PC-3 (cell line): ENCODE results near the gene GADD45G. TPM values are rescaled to one million over a fixed set of nuclear protein-coding genes. Genes with fewer than 3 reads are reported as not detected.

ENCODE experiments used
- ATAC-seq: fragments of 200-7000 bp; cut with Tn5 transposase; 2 replicates; pipeline ENCODE4 v1.9.1; 2020; ENCODE audit warnings: mild to moderate bottlenecking, moderate library complexity
- BruUV-seq: library from RNA; stranded (reverse); fragments of 400-500 nt; replicated peaks from 2 replicates; lab custom pipeline; 2021; lab: Mats Ljungman, UMichigan
- CTCF ChIA-PET: fragments of 300-600 bp; sonication (Branson Sonifier 250); formaldehyde crosslinking; loops from one replicate; lab custom pipeline; 2022; ENCODE audit warnings: antibody characterized with exemption; lab: Charles Lee
- POLR2A ChIA-PET: fragments of 300-600 bp; sonication (Branson Sonifier 250); formaldehyde crosslinking; loops from one replicate; lab custom pipeline; 2022; ENCODE audit warnings: antibody characterized with exemption; ENCODE audit not compliant: unreplicated experiment; lab: Charles Lee
- DNase-seq: peaks from one replicate; pipeline ENCODE4 v3.0.0-alpha.2; 2015
- H2AFZ ChIP-seq: fragments of 300-600 bp; sonication (generic); 2 replicates; pipeline ENCODE4 v1.6.0; 2016; ENCODE audit warnings: antibody characterized with exemption, low read length
- H3F3A ChIP-seq: fragments of 300-600 bp; sonication (generic); one replicate; pipeline ENCODE4 v1.6.0; 2017; ENCODE audit warnings: antibody characterized with exemption, low read length, control low read depth, mild to moderate bottlenecking; ENCODE audit not compliant: unreplicated experiment
- H3K27ac ChIP-seq: fragments of 300-600 bp; sonication (generic); 2 replicates; pipeline ENCODE4 v1.5.1; 2016; ENCODE audit warnings: mild to moderate bottlenecking, low read length
- H3K27me3 ChIP-seq: fragments of 300-600 bp; sonication (generic); 2 replicates; pipeline ENCODE4 v1.6.1; 2016; ENCODE audit warnings: low read length, mixed read lengths
- H3K36me3 ChIP-seq: fragments of 300-600 bp; sonication (generic); 2 replicates; pipeline ENCODE4 v1.6.1; 2016; ENCODE audit warnings: low read depth, mixed run types, low read length, mixed read lengths
- H3K4me1 ChIP-seq: fragments of 300-600 bp; sonication (generic); 2 replicates; pipeline ENCODE4 v1.5.1; 2016; ENCODE audit warnings: low read length; ENCODE audit not compliant: insufficient read depth
- H3K4me2 ChIP-seq: fragments of 300-600 bp; sonication (generic); 2 replicates; pipeline ENCODE4 v1.6.0; 2016; ENCODE audit warnings: low read length
- H3K4me3 ChIP-seq: fragments of 300-600 bp; sonication (generic); 2 replicates; pipeline ENCODE4 v1.5.1; 2016; ENCODE audit warnings: mild to moderate bottlenecking, low read length, mixed read lengths
- H3K79me2 ChIP-seq: fragments of 300-600 bp; sonication (generic); 2 replicates; pipeline ENCODE4 v1.6.1; 2017; ENCODE audit warnings: low read length, mixed read lengths
- H3K9ac ChIP-seq: fragments of 300-600 bp; sonication (generic); 2 replicates; pipeline ENCODE4 v1.6.0; 2016; ENCODE audit warnings: mild to moderate bottlenecking, low read length
- H3K9me2 ChIP-seq: fragments of 300-600 bp; sonication (generic); replicated peaks from 2 replicates; pipeline ENCODE4 v1.6.1; 2016; ENCODE audit warnings: mixed run types, low read length, mixed read lengths
- H3K9me3 ChIP-seq: fragments of 300-600 bp; sonication (generic); 2 replicates; pipeline ENCODE4 v1.6.1; 2016; ENCODE audit warnings: low read length, mixed read lengths
- H4K20me1 ChIP-seq: fragments of 300-600 bp; sonication (generic); 2 replicates; pipeline ENCODE4 v1.6.1; 2016; ENCODE audit warnings: low read length, mixed read lengths
- CTCF ChIP-seq: fragments of 300-600 bp; sonication (generic); conservative IDR thresholded peaks from 2 replicates; pipeline ENCODE4 v1.5.1; 2017; ENCODE audit warnings: antibody characterized with exemption, low read depth, mild to moderate bottlenecking, low read length
- EZH2 ChIP-seq: fragments of 300-600 bp; sonication (generic); IDR thresholded peaks from one replicate; pipeline ENCODE4 v1.6.1; 2017; ENCODE audit warnings: antibody characterized with exemption, mild to moderate bottlenecking, low read length; ENCODE audit not compliant: unreplicated experiment
- EZH2phosphoT487 ChIP-seq: fragments of 300-600 bp; sonication (generic); IDR thresholded peaks from 2 replicates; pipeline ENCODE4 v1.6.1; 2018; ENCODE audit warnings: mild to moderate bottlenecking, antibody characterized with exemption, low read length, borderline replicate concordance
- intact Hi-C: fragments of 100-400 bp; cut with micrococcal nuclease; formaldehyde crosslinking; loops from 2 replicates; pipeline ENCODE4 v1.9.0; 2023
- total RNA-seq: library from RNA; depleted of rRNA; stranded (reverse); fragments of >200 nt; gene quantifications from 2 replicates; pipeline ENCODE4 v1.2.3, GENCODE V29; 2014

GADD45G gene
- total RNA-seq, 1 experiment from 2014 or later, result 2.1 TPM

GRCh38 chr9:89612566-89613278, 7.9 kb downstream of the GADD45G start:
- H3K9me3 ChIP-seq, result no peaks in the 10 kb centered on the region
- BruUV-seq, result no TSS peak
- CTCF ChIA-PET, result no interaction called here

GRCh38 chr9:89613912-89614892, 9.4 kb downstream of the GADD45G start:
- no TSS peak for BruUV-seq
- POLR2A ChIA-PET, result no interaction called here
- no peak for ATAC-seq

More at GRCh38 chr9:89612566-89613278, 7.9 kb downstream of the GADD45G start:
- POLR2A ChIA-PET, result no interaction called here
- Histone ChIP-seq H3K4me2 (no peak overlapping the region), H2AFZ (no peak overlapping the region), H3K27me3 (peaks cover 36% of the 10 kb centered on the region), H4K20me1 (no peaks in the 10 kb centered on the region), H3K9ac (no peak overlapping the region), H3K4me1 (no peaks in the 10 kb centered on the region), H3K79me2 (no peaks in the 10 kb centered on the region), H3K27ac (no peak overlapping the region), H3K36me3 (no peaks in the 10 kb centered on the region), H3K4me3 (no peak overlapping the region), H3K9me2 (no peaks in the 10 kb centered on the region), H3F3A (no peaks in the 10 kb centered on the region)
- intact Hi-C loops, result no loop called here
- DNase-seq (no peak), ATAC-seq (no peak)
- TF ChIP-seq CTCF (no peak), EZH2 (no peak), EZH2phosphoT487 (no peak)

More at GRCh38 chr9:89613912-89614892, 9.4 kb downstream of the GADD45G start:
- no peak for DNase-seq
- H3K4me1 ChIP-seq, result no peaks in the 10 kb centered on the region
- no peak overlapping the region for H3K27ac ChIP-seq
- TF ChIP-seq EZH2phosphoT487, result no peak
- no peak for TF ChIP-seq CTCF
- TF ChIP-seq EZH2, result no peak
- H3K4me2 ChIP-seq, result no peak overlapping the region
- CTCF ChIA-PET, result no interaction called here
- no peaks in the 10 kb centered on the region for H3F3A ChIP-seq
- H3K27me3 ChIP-seq, result peaks cover 36% of the 10 kb centered on the region
- no peak overlapping the region for H3K4me3 ChIP-seq
- no peaks in the 10 kb centered on the region for H3K36me3 ChIP-seq
- no peak overlapping the region for H2AFZ ChIP-seq
- no peaks in the 10 kb centered on the region for H3K79me2 ChIP-seq
- H3K9ac ChIP-seq, result no peak overlapping the region
- intact Hi-C loops, result no loop called here
- no peaks in the 10 kb centered on the region for H4K20me1 ChIP-seq
- H3K9me2 ChIP-seq, result no peaks in the 10 kb centered on the region
- no peaks in the 10 kb centered on the region for H3K9me3 ChIP-seq
